GM12878 (cell line): ENCODE measurements around the gene COL26A1. TPM values are rescaled to one million over a fixed set of nuclear protein-coding genes. Genes with fewer than 3 reads are reported as not detected.

Experiments
- ATAC-seq: fragments of 200-7000 bp; cut with Tn5 transposase; 3 replicates; pipeline ENCODE4 v1.9.1; 2020; ENCODE audit warnings: mild to moderate bottlenecking, moderate library complexity
- BruUV-seq: library from RNA; stranded (reverse); fragments of 400-500 nt; replicated peaks from 2 replicates; lab custom pipeline; 2021; lab: Mats Ljungman, UMichigan
- CTCF ChIA-PET: fragments of 300-600 bp; sonication (Branson Sonifier 250); formaldehyde crosslinking; extraction: SDS; loops from one replicate; lab custom pipeline; 2021; ENCODE audit warnings: inconsistent platforms; lab: Yijun Ruan, JAX
- POLR2A ChIA-PET: fragments of 350-600 bp; formaldehyde crosslinking; extraction: SDS; loops from one replicate; lab custom pipeline; 2021; ENCODE audit warnings: inconsistent platforms; lab: Charles Lee
- RAD21 ChIA-PET: fragments of 300-600 bp; sonication (Branson Sonifier 250); formaldehyde crosslinking; loops from one replicate; lab custom pipeline; 2023; ENCODE audit warnings: antibody characterized with exemption; ENCODE audit not compliant: unreplicated experiment; lab: Charles Lee
- SMC1A ChIA-PET: fragments of 300-600 bp; sonication (Branson Sonifier 250); formaldehyde crosslinking; loops from one replicate; lab custom pipeline; 2023; ENCODE audit not compliant: unreplicated experiment, uncharacterized antibody; lab: Charles Lee
- DNase-seq: peaks from one replicate; pipeline ENCODE4 v3.0.0-alpha.2; 2011; ENCODE audit warnings: low read depth, low spot score
- FAIRE-seq: peaks from 3 replicates; lab custom pipeline; 2011; peaks lifted over from hg19 to GRCh38; lab: Jason Lieb, UNC
- H2AFZ ChIP-seq: 2 replicates; pipeline ENCODE4 v1.6.0; 2011; ENCODE audit warnings: low read depth, low read length, control low read depth; ENCODE audit not compliant: control insufficient read depth
- H3K27ac ChIP-seq: 2 replicates; pipeline ENCODE4 v1.5.1; 2011; ENCODE audit warnings: control low read depth; ENCODE audit not compliant: control insufficient read depth, insufficient read depth
- H3K27me3 ChIP-seq, 2 experiments: replicated peaks in 1 of 2; 2 replicates each; pipeline versions ENCODE4 v1.6.0 to v1.6.1; 2011; ENCODE audit warnings: low read length in 1 of 2; ENCODE audit not compliant: control insufficient read depth in 2 of 2, insufficient read depth in 2 of 2
- H3K36me3 ChIP-seq, 2 experiments: 2 replicates each; pipeline ENCODE4 v1.5.1; 2011; ENCODE audit warnings: low read length in 1 of 2; ENCODE audit not compliant: control insufficient read depth in 2 of 2, insufficient read depth in 2 of 2
- H3K4me1 ChIP-seq: 2 replicates; pipeline ENCODE4 v1.6.1; 2011; ENCODE audit warnings: mild to moderate bottlenecking, low read length, moderate library complexity, mixed read lengths; ENCODE audit not compliant: control insufficient read depth, insufficient read depth
- H3K4me2 ChIP-seq: 2 replicates; pipeline ENCODE4 v1.6.0; 2011; ENCODE audit warnings: control low read depth; ENCODE audit not compliant: control insufficient read depth, insufficient read depth
- H3K4me3 ChIP-seq: fragments of 200-600 bp; sonication (generic); 2 replicates; pipeline ENCODE4 v1.5.1; 2016
- H3K79me2 ChIP-seq: 2 replicates; pipeline ENCODE4 v1.6.0; 2011; ENCODE audit warnings: low read length; ENCODE audit not compliant: control insufficient read depth, insufficient read depth
- H3K9ac ChIP-seq: 2 replicates; pipeline ENCODE4 v1.8.0; 2011; ENCODE audit warnings: low read length, control low read depth, mixed read lengths; ENCODE audit not compliant: control insufficient read depth, insufficient read depth
- H3K9me3 ChIP-seq: replicated peaks from 3 replicates; pipeline ENCODE4 v1.5.1; 2011; ENCODE audit warnings: mild to moderate bottlenecking, low read length; ENCODE audit not compliant: control insufficient read depth, insufficient read depth
- H4K20me1 ChIP-seq: 2 replicates; pipeline ENCODE4 v1.6.0; 2011; ENCODE audit not compliant: control insufficient read depth, insufficient read depth
- CREM ChIP-seq: IDR thresholded peaks from 2 replicates; pipeline ENCODE4 v1.6.1; 2014; ENCODE audit warnings: antibody characterized with exemption, low read depth
- CTCF ChIP-seq, 3 experiments: IDR thresholded peaks in 2 of 3; conservative IDR thresholded peaks in 1 of 3; 2 replicates each; pipeline ENCODE4 v1.5.1; 2011; ENCODE audit warnings: low read depth in 3 of 3, low read length in 3 of 3, mild to moderate bottlenecking in 3 of 3, control low read depth in 2 of 3, moderate library complexity in 2 of 3, inconsistent platforms in 1 of 3, mixed read lengths in 1 of 3; ENCODE audit not compliant: control insufficient read depth in 2 of 3, insufficient read depth in 1 of 3; ENCODE audit errors: extremely low read depth in 1 of 3
- EGR1 ChIP-seq, 2 experiments: IDR thresholded peaks; 1 replicate in 1 of 2; 2 replicates in 1 of 2; pipeline ENCODE4 v1.6.1; 2011 to 2012; ENCODE audit warnings: low read depth in 2 of 2, low read length in 2 of 2, borderline replicate concordance in 1 of 2, mild to moderate bottlenecking in 1 of 2, moderate library complexity in 1 of 2
- FOXM1 ChIP-seq: IDR thresholded peaks from 2 replicates; pipeline ENCODE4 v1.6.1; 2012; ENCODE audit warnings: low read depth, mild to moderate bottlenecking, inconsistent platforms, low read length, moderate library complexity
- HDGF ChIP-seq: fragments of 450-650 bp; IDR thresholded peaks from 2 replicates; pipeline ENCODE4 v1.6.1; 2016; ENCODE audit warnings: antibody characterized with exemption
- HSF1 ChIP-seq: fragments of 150-350 bp; IDR thresholded peaks from 2 replicates; pipeline ENCODE4 v1.6.1; 2014; ENCODE audit warnings: mild to moderate bottlenecking, low read depth, low read length
- JUNB ChIP-seq: IDR thresholded peaks from 2 replicates; pipeline ENCODE4 v1.6.1; 2016; ENCODE audit warnings: antibody characterized with exemption, mild to moderate bottlenecking
- MTA2 ChIP-seq: fragments of 450-650 bp; IDR thresholded peaks from 2 replicates; pipeline ENCODE4 v1.6.1; 2016; ENCODE audit warnings: low read depth, mild to moderate bottlenecking, moderate library complexity
- MXI1 ChIP-seq: fragments of 150-350 bp; IDR thresholded peaks from 2 replicates; pipeline ENCODE4 v1.6.1; 2011; ENCODE audit warnings: low read depth, mild to moderate bottlenecking, inconsistent platforms, low read length, improper control_type of control experiment
- NBN ChIP-seq: fragments of 450-650 bp; IDR thresholded peaks from 2 replicates; pipeline ENCODE4 v1.6.1; 2016
- POLR2AphosphoS5 ChIP-seq: IDR thresholded peaks from 2 replicates; pipeline ENCODE4 v1.6.1; 2011; ENCODE audit warnings: mild to moderate bottlenecking, low read length, inconsistent platforms
- SIX5 ChIP-seq: IDR thresholded peaks from 2 replicates; pipeline ENCODE4 v1.6.1; 2011; ENCODE audit warnings: mild to moderate bottlenecking, low read depth, low read length, moderate library complexity; ENCODE audit not compliant: severe bottlenecking
- SMAD1 ChIP-seq: fragments of 450-650 bp; IDR thresholded peaks from 2 replicates; pipeline ENCODE4 v1.6.1; 2018; ENCODE audit warnings: mild to moderate bottlenecking, low read depth; ENCODE audit not compliant: partially characterized antibody
- SPI1 ChIP-seq: IDR thresholded peaks from 2 replicates; pipeline ENCODE4 v1.6.1; 2011; ENCODE audit warnings: low read depth, mild to moderate bottlenecking, low read length, moderate library complexity, borderline replicate concordance; ENCODE audit not compliant: insufficient read depth
- SREBF2 ChIP-seq: IDR thresholded peaks from 2 replicates; pipeline ENCODE4 v1.6.1; 2012; ENCODE audit warnings: mild to moderate bottlenecking, low read length
- WRNIP1 ChIP-seq: IDR thresholded peaks from 2 replicates; pipeline ENCODE4 v1.6.1; 2011; ENCODE audit warnings: low read depth, low read length, improper control_type of control experiment, borderline replicate concordance
- YBX1 ChIP-seq: fragments of 450-650 bp; IDR thresholded peaks from 2 replicates; pipeline ENCODE4 v1.6.1; 2016; ENCODE audit warnings: antibody characterized with exemption
- YY1 ChIP-seq: IDR thresholded peaks from 2 replicates; pipeline ENCODE4 v1.6.1; 2011; ENCODE audit warnings: low read depth, mild to moderate bottlenecking, low read length
- WGBS: methylation state at CpG from one replicate; pipeline ENCODE4 v1.1.6; 2016; ENCODE audit warnings: low lambda C conversion rate; ENCODE audit not compliant: insufficient replicate concordance, insufficient coverage; ENCODE audit errors: missing lambda C conversion rate; 5-methylcytosine and 5-hydroxymethylcytosine counted together
- in situ Hi-C: fragments of 300-500 bp; cut with MboI; formaldehyde crosslinking; loops from 9 replicates; pipeline ENCODE4 v1.14.3; 2018; ENCODE audit warnings: mixed read lengths
- intact Hi-C: fragments of 100-400 bp; cut with micrococcal nuclease; formaldehyde crosslinking; loops from one replicate; pipeline ENCODE4 v1.14.2; 2022; ENCODE audit not compliant: unreplicated experiment
- polyA plus RNA-seq, 11 experiments: library from polyadenylated mRNA; depleted of rRNA in 4 of 11; unstranded in 6 of 11; stranded (reverse) in 5 of 11; fragments of >200 nt; fragmentation: Nextera tagmentation in 4 of 11; fragmentation: Illumina TruSeq in 1 of 11; extraction: Ambion mirVana in 4 of 11; extraction: Trizol in 1 of 11; gene quantifications; 1 replicate in 1 of 11; 2 replicates in 10 of 11; pipeline versions ENCODE4 v1.2.1 to v1.2.3, GENCODE V29; 2011 to 2016; ENCODE audit warnings: inconsistent platforms in 2 of 11, missing spikeins in 2 of 11, low read depth in 1 of 11
- total RNA-seq, 4 experiments: library from RNA; depleted of rRNA in 3 of 4; stranded (reverse); fragments of >200 nt in 3 of 4; fragmentation: Illumina TruSeq in 1 of 4; extraction: Trizol in 1 of 4; gene quantifications; 2 replicates each; pipeline versions ENCODE4 v1.2.1 to v1.2.3, GENCODE V29; 2013 to 2021

Gene COL26A1
- total and polyA plus RNA-seq, 10 of the 15 experiments (the other 5 are each of a cell fraction or from before 2014, with no cell fraction given), result 0.08 TPM; not detected in 9

GRCh38 chr7:101363734-101364374, 1.2 kb downstream of the COL26A1 start (continued):
- TF ChIP-seq FOXM1 (no peak), MTA2 (no peak), CREM (no peak), YY1 (peak; percentile 56; the same call in 1 of the 2 replicates), CTCF (IDR thresholded peaks at IDR 0.05 in 2 of 3, conservative IDR thresholded peaks at IDR 0.05 in 1 of 3; ENCODE audit: control insufficient read depth in 2 of 3, extremely low read depth in 1 of 3, insufficient read depth in 1 of 3, low read depth in 3 of 3, low read length in 3 of 3) (peak; percentile 74 to 82 (median 74)), YBX1 (no peak), SPI1 (no peak), MXI1 (no peak), POLR2AphosphoS5 (no peak), SIX5 (no peak)

- Histone ChIP-seq H3K79me2 (no peaks in the 10 kb centered on the region), H2AFZ (no peak overlapping the region), H4K20me1 (no peaks in the 10 kb centered on the region), H3K27ac (no peak overlapping the region), H3K27me3 (peaks cover 6% of the 10 kb centered on the region in 2 experiments; a peak in 3 of 4 replicates), H3K9me3 (no peaks in the 10 kb centered on the region), H3K4me2 (no peak overlapping the region), H3K4me1 (no peaks in the 10 kb centered on the region), H3K36me3 (no peaks in the 10 kb centered on the region), H3K9ac (no peak overlapping the region), H3K4me3 (no peak overlapping the region)
- ChIA-PET CTCF (interaction anchor here (0.7 to 2.3 kb wide), 2 partner anchors 49 to 75 kb away, joined by 3 to 13 read pairs; no protein-coding TSS in a partner anchor), SMC1A (interaction anchor here (1.6 kb wide), 1 partner anchor 45 kb away, joined by 3 read pairs; no protein-coding TSS in a partner anchor), RAD21 (no interaction called here), POLR2A (no interaction called here)
- in situ Hi-C loops (loop anchor here (25.0 kb wide), 1 partner anchor 896 kb away; no protein-coding TSS in a partner anchor), intact Hi-C loops (loop anchor here (2.0 kb wide), 1 partner anchor 173 kb away; no protein-coding TSS in a partner anchor)
- BruUV-seq, result no TSS peak
- FAIRE-seq (no peak), DNase-seq (no peak), ATAC-seq (no peak)
- no peak for TF ChIP-seq SREBF2
- no peak for TF ChIP-seq HDGF
- TF ChIP-seq SMAD1, result no peak
- TF ChIP-seq EGR1 (IDR thresholded peaks at IDR 0.05; ENCODE audit: borderline replicate concordance in 1 of 2, low read depth in 2 of 2, low read length in 2 of 2), result no peak
- no peak for TF ChIP-seq HSF1
- no peak for TF ChIP-seq JUNB
- TF ChIP-seq NBN, result no peak
- TF ChIP-seq WRNIP1, result no peak
- 0% methylated on average over 2 of the region's 2 CpGs for WGBS
These were observed 3.3 kb downstream of the COL26A1 start for GRCh38 chr7:101365956-101366355.
